Spleen (tissue), 11 donors: Measurements from ENCODE around the gene TMEM130. TPM values are rescaled to one million over a fixed set of nuclear protein-coding genes. Genes with fewer than 3 reads are reported as not detected.

Experiments
- DNase-seq: peaks from one replicate; pipeline ENCODE4 v3.0.0-alpha.2; 2020
- H3K27ac ChIP-seq, 8 donors: fragments of 200-600 bp; sonication (generic) in 7 of 8; 1 replicate in 4 of 8; 2 replicates in 4 of 8; pipeline versions ENCODE4 v1.5.0 to v1.8.0; 2016 to 2021; ENCODE audit warnings: inconsistent platforms in 4 of 8, mild to moderate bottlenecking in 4 of 8, moderate library complexity in 1 of 8
- H3K27me3 ChIP-seq, 7 donors: fragments of 200-600 bp; sonication (generic) in 6 of 7; replicated peaks in 1 of 7; 1 replicate in 4 of 7; 2 replicates in 3 of 7; pipeline versions ENCODE4 v1.5.0 to v1.8.0; 2016 to 2021; ENCODE audit warnings: inconsistent platforms in 3 of 7, mild to moderate bottlenecking in 1 of 7
- H3K36me3 ChIP-seq, 6 donors: fragments of 200-600 bp; sonication (generic) in 5 of 6; 1 replicate in 4 of 6; 2 replicates in 2 of 6; pipeline versions ENCODE4 v1.5.0 to v1.8.0; 2016 to 2021; ENCODE audit warnings: inconsistent platforms in 2 of 6
- H3K4me1 ChIP-seq, 6 donors: fragments of 200-600 bp; sonication (generic) in 5 of 6; 1 replicate in 3 of 6; 2 replicates in 3 of 6; pipeline versions ENCODE4 v1.5.0 to v1.8.0; 2016 to 2021; ENCODE audit warnings: inconsistent platforms in 3 of 6
- H3K4me3 ChIP-seq, 8 donors: fragments of 200-600 bp; sonication (generic) in 7 of 8; 1 replicate in 4 of 8; 2 replicates in 4 of 8; pipeline versions ENCODE4 v1.5.0 to v1.8.0; 2016 to 2021; ENCODE audit warnings: inconsistent platforms in 4 of 8, mild to moderate bottlenecking in 4 of 8, moderate library complexity in 2 of 8
- H3K9me3 ChIP-seq, 8 donors: fragments of 200-600 bp; sonication (generic) in 7 of 8; 1 replicate in 4 of 8; 2 replicates in 4 of 8; pipeline versions ENCODE4 v1.5.0 to v1.8.0; 2016 to 2021; ENCODE audit warnings: inconsistent platforms in 4 of 8
- CTCF ChIP-seq, 11 experiments: fragments of 200-600 bp in 7 of 11; fragments of 450-650 bp in 4 of 11; sonication (generic) in 4 of 11; IDR thresholded peaks in 8 of 11; conservative IDR thresholded peaks in 3 of 11; 1 replicate in 7 of 11; 2 replicates in 4 of 11; pipeline versions ENCODE4 v1.4.0 to v1.8.0; 2016 to 2021; ENCODE audit warnings: antibody characterized with exemption in 11 of 11, inconsistent platforms in 4 of 11, mild to moderate bottlenecking in 1 of 11
- POLR2A ChIP-seq, 3 donors: fragments of 450-650 bp; IDR thresholded peaks; one replicate each; pipeline ENCODE4 v1.5.1; 2017; ENCODE audit warnings: antibody characterized with exemption in 3 of 3, mild to moderate bottlenecking in 1 of 3
- POLR2AphosphoS5 ChIP-seq, 3 donors: sonication (generic); formaldehyde crosslinking; IDR thresholded peaks; one replicate each; pipeline ENCODE4 v1.5.1; 2017; ENCODE audit warnings: antibody characterized with exemption in 3 of 3
- WGBS, 5 donors: extraction: QIAGEN DNeasy Blood & Tissue Kit in 3 of 5; methylation state at CpG; one replicate each; pipeline versions ENCODE4 v1.1.5 to v1.1.7; 2013 to 2018; 5-methylcytosine and 5-hydroxymethylcytosine counted together
- intact Hi-C: fragments of 100-400 bp; cut with DNase I; formaldehyde crosslinking; loops from one replicate; pipeline ENCODE4 v1.15.0; 2023; ENCODE audit warnings: low total_unique reads
- polyA plus RNA-seq, 3 donors: library from polyadenylated mRNA; stranded (reverse); fragments of 200-250 nt; gene quantifications; one replicate each; pipeline ENCODE4 v1.2.1, GENCODE V29; 2013
- total RNA-seq, 7 donors: library from RNA; depleted of rRNA in 3 of 7; stranded (reverse); fragments of >200 nt in 3 of 7; fragmentation: NEBNext Ultra II Directional in 4 of 7; extraction: Animal tissue kit (Norgen Biotek cat#: 25700) in 4 of 7; gene quantifications; one replicate each; pipeline versions ENCODE4 v1.1.0 to v1.2.1, GENCODE V29; 2016 to 2021
- donor health status: healthy with polysubstance abuse.
- donor health status: DM: no; HTN: no; CAD: no; lungs with moderate emphysema.
- donor health status: DM: no; HTN: no; CAD: no.
- donor health status: Bipolar disorder and iron deficiency.
- donor health status: healthy.
- donor health status: DM: no; HTN: no; CAD: no.
- donor health status: DM: yes; HTN: yes; CAD: no.

The TMEM130 gene
- total and polyA plus RNA-seq, 10 donors, result 0.11 to 0.55 (median 0.37) TPM; not detected in 3

- intact Hi-C loops, result no loop called here
- Histone ChIP-seq H3K27ac (no peak overlapping the region), H3K27me3 (peaks cover 0 to 63% (median 32%) of the 10 kb centered on the region in 7 donors), H3K4me1 (peaks cover 3 to 29% (median 15%) of the 10 kb centered on the region in 6 donors), H3K36me3 (no peaks in the 10 kb centered on the region), H3K9me3 (no peaks in the 10 kb centered on the region), H3K4me3 (peak overlapping the region in 2 of 8 donors; percentile 43 to 72)
- TF ChIP-seq POLR2AphosphoS5 (IDR thresholded peaks at IDR 0.05) (no peak), CTCF (IDR thresholded peaks at IDR 0.05 in 8 of 11, conservative IDR thresholded peaks at IDR 0.05 in 3 of 11) (no peak), POLR2A (IDR thresholded peaks at IDR 0.05) (no peak)
- peak; percentile 68 for DNase-seq
- WGBS, 5 donors, result 73 to 87% (median 83%) methylated on average over 7 to 17 of the region's 17 CpGs
These were observed 1.1 kb upstream of the TMEM130 start for GRCh38 chr7:98870807-98871491.

DNA sequence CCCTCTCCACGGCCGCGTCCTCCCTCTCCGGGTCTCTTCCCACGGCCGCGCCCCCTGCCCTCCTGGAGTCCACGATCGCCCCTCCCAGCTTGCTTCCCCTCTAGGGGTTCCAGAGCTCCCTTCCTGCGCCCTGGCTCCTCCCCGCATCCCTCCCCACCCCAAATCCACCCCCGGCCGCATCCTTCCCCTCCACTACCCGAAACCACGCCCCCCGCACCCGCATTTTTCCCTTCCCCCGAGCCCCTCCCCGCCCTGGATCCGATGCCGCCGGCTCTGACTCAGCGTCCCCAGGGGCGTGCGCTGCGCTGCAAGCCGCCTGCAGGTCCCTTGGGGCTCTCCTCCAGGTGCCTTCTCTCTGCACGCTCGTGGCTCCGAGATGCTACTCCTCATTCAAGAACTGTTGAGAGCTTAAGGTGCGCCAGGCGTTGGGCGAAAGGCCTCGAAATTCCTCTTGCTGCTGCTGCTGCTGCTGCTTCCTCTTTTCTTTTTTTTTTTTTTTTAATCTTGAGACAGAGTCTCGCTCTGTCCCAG, 372 bp upstream of the TMEM130 start:
- Histone ChIP-seq H3K4me1 (peaks cover 3 to 29% (median 15%) of the 10 kb centered on the region in 6 donors), H3K4me3 (peak overlapping the region in 7 of 8 donors; percentile 30 to 72 (median 43)), H3K9me3 (no peaks in the 10 kb centered on the region), H3K27ac (no peak overlapping the region), H3K27me3 (peaks cover 0 to 69% (median 32%) of the 10 kb centered on the region in 7 donors), H3K36me3 (no peaks in the 10 kb centered on the region)
- DNase-seq, result peak; percentile 88
- 1 to 3% (median 2%) methylated on average over 34 to 35 of the region's 35 CpGs for WGBS, 5 donors
- intact Hi-C loops, result no loop called here
- TF ChIP-seq POLR2AphosphoS5 (IDR thresholded peaks at IDR 0.05) (peak in 2 of 3 donors; percentile 11 to 27), CTCF (IDR thresholded peaks at IDR 0.05 in 8 of 11, conservative IDR thresholded peaks at IDR 0.05 in 3 of 11) (no peak), POLR2A (IDR thresholded peaks at IDR 0.05) (no peak)

- H3K9me3 ChIP-seq, result no peaks in the 10 kb centered on the region
- peak; percentile 47 for DNase-seq
- intact Hi-C loops, result no loop called here
- TF ChIP-seq POLR2AphosphoS5 (IDR thresholded peaks at IDR 0.05) (no peak), CTCF (IDR thresholded peaks at IDR 0.05 in 8 of 11, conservative IDR thresholded peaks at IDR 0.05 in 3 of 11) (no peak), POLR2A (IDR thresholded peaks at IDR 0.05) (no peak)
- H3K36me3 ChIP-seq, result no peaks in the 10 kb centered on the region
- H3K4me1 ChIP-seq, result peaks cover 3 to 29% (median 15%) of the 10 kb centered on the region in 6 donors
- H3K27ac ChIP-seq, result no peak overlapping the region
- peaks cover 0 to 73% (median 32%) of the 10 kb centered on the region in 7 donors for H3K27me3 ChIP-seq
- H3K4me3 ChIP-seq, result peak overlapping the region in 7 of 8 donors; percentile 30 to 72 (median 43)
- 10 to 23% (median 13%) methylated on average over 16 to 25 of the region's 25 CpGs for WGBS, 5 donors
These were observed 702 bp downstream of the TMEM130 start for GRCh38 chr7:98869027-98869596.

GRCh38 chr7:98868450-98868849, 1.4 kb downstream of the TMEM130 start:
- Histone ChIP-seq H3K36me3 (no peaks in the 10 kb centered on the region), H3K27me3 (peaks cover 0 to 73% (median 32%) of the 10 kb centered on the region in 7 donors), H3K9me3 (no peaks in the 10 kb centered on the region), H3K27ac (no peak overlapping the region), H3K4me3 (no peak overlapping the region), H3K4me1 (peaks cover 3 to 29% (median 15%) of the 10 kb centered on the region in 6 donors)
- TF ChIP-seq POLR2AphosphoS5 (IDR thresholded peaks at IDR 0.05) (no peak), POLR2A (IDR thresholded peaks at IDR 0.05) (no peak), CTCF (IDR thresholded peaks at IDR 0.05 in 8 of 11, conservative IDR thresholded peaks at IDR 0.05 in 3 of 11) (no peak)
- 24 to 56% (median 40%) methylated on average over 2 of the region's 2 CpGs for WGBS, 5 donors
- DNase-seq, result no peak
- intact Hi-C loops, result no loop called here
